ENCODE data around the gene ZBTB43. TPM values are rescaled to one million over a fixed set of nuclear protein-coding genes. Genes with fewer than 3 reads are reported as not detected.
"Not testable (repeated sequence)": the region's sequence is repeated elsewhere in the genome, so short reads cannot be mapped to it uniquely, and the experiment has no call there.

ZBTB43 gene
- total RNA-seq, 2 experiments from 2014 or later, result 14.3 to 21.1 TPM

GRCh38 chr9:126775926-126776325 is 28.9 kb upstream of the ZBTB43 start:
- no peaks in the 10 kb centered on the region for H3K36me3 Mint-ChIP-seq (ENCODE audit: low read depth)
- peak; percentile 53 for ATAC-seq

GRCh38 chr9:126777733-126778132 is 27.1 kb upstream of the ZBTB43 start:
- ATAC-seq, result no peak

More at GRCh38 chr9:126775926-126776325, 28.9 kb upstream of the ZBTB43 start:
- DNase-seq, result peak; percentile 9
- H3K27me3 Mint-ChIP-seq, result peaks cover 17% of the 10 kb centered on the region
- H3K4me3 Mint-ChIP-seq, result no peak overlapping the region
- H3K9me3 Mint-ChIP-seq, result no peaks in the 10 kb centered on the region
- ChIA-PET CTCF (interaction anchor here (0.7 to 12.5 kb wide), 2 partner anchors 69 to 86 kb away, joined by 3 to 456 read pairs; no protein-coding TSS in a partner anchor), POLR2A (no interaction called here)
- no peak for TF ChIP-seq CTCF (IDR thresholded peaks at IDR 0.05)
- H3K27ac Mint-ChIP-seq, result no peak overlapping the region
- peaks cover 2% of the 10 kb centered on the region for H3K4me1 Mint-ChIP-seq (ENCODE audit: low read depth)
- intact Hi-C loops (cut with micrococcal nuclease), result no loop called here

DNA sequence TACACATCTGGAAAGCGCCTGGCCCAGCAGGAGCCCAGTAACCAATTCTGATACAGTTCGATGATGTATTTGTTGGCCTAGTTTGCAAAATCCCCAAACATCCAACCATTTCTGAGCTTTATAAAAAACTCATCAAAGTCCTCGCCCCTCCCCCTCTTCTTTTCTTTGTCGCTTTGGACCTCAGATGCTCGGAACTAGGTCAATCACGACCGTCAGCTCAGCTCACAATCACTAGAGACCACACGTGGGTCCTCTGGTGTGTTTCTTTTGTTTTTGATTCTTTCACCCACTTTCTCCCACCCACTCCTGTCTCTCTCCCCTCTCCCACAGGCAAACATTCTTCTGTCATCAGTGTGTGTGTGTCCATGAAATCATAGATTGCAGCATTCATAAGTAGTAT is 26.7 kb upstream of the ZBTB43 start:
- Mint-ChIP-seq H3K27me3 (peaks cover 17% of the 10 kb centered on the region), H3K9me3 (no peaks in the 10 kb centered on the region), H3K27ac (no peak overlapping the region), H3K4me1 (ENCODE audit: low read depth) (peaks cover 2% of the 10 kb centered on the region), H3K36me3 (ENCODE audit: low read depth) (no peaks in the 10 kb centered on the region), H3K4me3 (no peak overlapping the region)
- ChIA-PET POLR2A (interaction anchor here (1.0 kb wide), 1 partner anchor 72 kb away, joined by 3 read pairs; no protein-coding TSS in a partner anchor), CTCF (interaction anchor here (1.0 to 12.5 kb wide), 3 partner anchors 8 to 88 kb away, joined by 3 to 456 read pairs (median 5); no protein-coding TSS in a partner anchor)
- intact Hi-C loops (cut with micrococcal nuclease), result no loop called here
- no peak for DNase-seq
- no peak for TF ChIP-seq CTCF (IDR thresholded peaks at IDR 0.05)
- ATAC-seq, result no peak

More at GRCh38 chr9:126777733-126778132, 27.1 kb upstream of the ZBTB43 start:
- Mint-ChIP-seq H3K4me3 (no peak overlapping the region), H3K27ac (no peak overlapping the region), H3K9me3 (no peaks in the 10 kb centered on the region), H3K36me3 (ENCODE audit: low read depth) (no peaks in the 10 kb centered on the region), H3K27me3 (peaks cover 17% of the 10 kb centered on the region), H3K4me1 (ENCODE audit: low read depth) (peaks cover 2% of the 10 kb centered on the region)
- ChIA-PET CTCF (interaction anchor here (1.0 to 12.5 kb wide), 3 partner anchors 8 to 87 kb away, joined by 3 to 456 read pairs (median 5); no protein-coding TSS in a partner anchor), POLR2A (no interaction called here)
- TF ChIP-seq CTCF (IDR thresholded peaks at IDR 0.05), result no peak
- peak; percentile 7 for DNase-seq
- intact Hi-C loops (cut with micrococcal nuclease), result no loop called here

DNA sequence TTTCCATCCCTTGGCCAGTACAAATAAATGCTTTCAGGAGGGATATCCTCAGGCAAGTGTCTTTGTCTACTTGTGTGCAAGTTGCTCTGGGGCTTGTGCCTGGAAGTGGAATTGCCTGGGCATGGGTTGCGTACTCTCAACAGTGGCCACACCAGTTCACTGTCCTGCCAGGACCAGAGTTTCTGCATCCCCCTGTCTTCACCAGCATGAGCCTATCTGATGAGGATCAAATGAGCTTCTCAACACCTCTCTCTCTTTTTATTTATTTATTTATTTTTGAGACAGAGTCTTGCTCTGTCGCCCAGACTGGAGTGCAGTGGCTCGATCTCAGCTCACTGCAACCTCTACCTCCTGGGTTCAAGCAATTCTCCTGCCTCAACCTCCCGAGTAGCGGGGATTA is 26.1 kb upstream of the ZBTB43 start:
- ChIA-PET POLR2A (interaction anchor here (1.0 kb wide), 1 partner anchor 72 kb away, joined by 3 read pairs; no protein-coding TSS in a partner anchor), CTCF (interaction anchor here (1.0 to 12.5 kb wide), 4 partner anchors 7 to 88 kb away, joined by 3 to 456 read pairs (median 4); no protein-coding TSS in a partner anchor)
- H3K4me1 Mint-ChIP-seq (ENCODE audit: low read depth); H3K36me3 Mint-ChIP-seq (ENCODE audit: low read depth); H3K4me3 Mint-ChIP-seq; H3K27ac Mint-ChIP-seq; ATAC-seq; intact Hi-C loops (cut with micrococcal nuclease); DNase-seq; H3K9me3 Mint-ChIP-seq: not testable (repeated sequence)
- peaks cover 17% of the 10 kb centered on the region for H3K27me3 Mint-ChIP-seq

- no peaks in the 10 kb centered on the region for H3K36me3 Mint-ChIP-seq (ENCODE audit: low read depth)
- ChIA-PET POLR2A (interaction anchor here (1.1 to 1.4 kb wide), 2 partner anchors 75 to 77 kb away, joined by 4 read pairs; no protein-coding TSS in a partner anchor), CTCF (interaction anchor here (0.6 to 12.5 kb wide), 46 partner anchors 9 to 227 kb away, joined by 3 to 456 read pairs (median 4); partner anchors contain the start of gene ZBTB43)
- intact Hi-C loops (cut with micrococcal nuclease), result loop anchor here (1.0 to 5.0 kb wide), 2 partner anchors 76 to 169 kb away; partner anchors contain the start of gene LMX1B
- ATAC-seq (peak; percentile 96), DNase-seq (peak; percentile 88)
- no peaks in the 10 kb centered on the region for H3K9me3 Mint-ChIP-seq
- TF ChIP-seq CTCF (IDR thresholded peaks at IDR 0.05), result peak; percentile 97
- H3K4me1 Mint-ChIP-seq (ENCODE audit: low read depth), result no peaks in the 10 kb centered on the region
- no peak overlapping the region for H3K4me3 Mint-ChIP-seq
- no peak overlapping the region for H3K27ac Mint-ChIP-seq
- peaks cover 14% of the 10 kb centered on the region for H3K27me3 Mint-ChIP-seq
Observed at GRCh38 chr9:126781186-126782052, 23.4 kb upstream of the ZBTB43 start.

All from activated CD8-positive, alpha-beta T cell treated with anti-CD3 and anti-CD28 coated beads for 36 hours (primary cell).